K562 (cell line): ENCODE results near the gene RITA1. TPM values are rescaled to one million over a fixed set of nuclear protein-coding genes. Genes with fewer than 3 reads are reported as not detected.
A peak's percentile ranks its signal among the peaks of the same experiment; 100 is the strongest.

ENCODE experiments used
- ATAC-seq: fragments of 200-7000 bp; cut with Tn5 transposase; 3 replicates; pipeline ENCODE4 v1.9.1; 2020; ENCODE audit warnings: moderate library complexity
- BruUV-seq: library from RNA; stranded (reverse); fragments of 400-500 nt; replicated peaks from 2 replicates; lab custom pipeline; 2021; lab: Mats Ljungman, UMichigan
- CTCF ChIA-PET: fragments of 300-600 bp; formaldehyde crosslinking; extraction: SDS; loops from one replicate; lab custom pipeline; 2021; ENCODE audit warnings: low intra/inter-chr PET ratio; lab: Yijun Ruan, JAX
- POLR2A ChIA-PET: fragments of 300-600, 350-650 bp; sonication (Branson Sonifier 250); formaldehyde crosslinking; extraction: SDS; loops from one replicate; lab custom pipeline; 2021; ENCODE audit warnings: antibody characterized with exemption, inconsistent platforms; lab: Yijun Ruan, JAX
- DNase-seq, 4 experiments: peaks; one replicate each; pipeline versions ENCODE4 v3.0.0 to v3.0.0-alpha.2; 2011 to 2018; ENCODE audit warnings: low spot score in 3 of 4, mixed read lengths in 3 of 4; ENCODE audit errors: extremely low read depth in 1 of 4
- FAIRE-seq: peaks from 2 replicates; lab custom pipeline; 2011; peaks lifted over from hg19 to GRCh38; lab: Jason Lieb, UNC
- H2AFZ ChIP-seq: 2 replicates; pipeline ENCODE4 v1.6.0; 2011; ENCODE audit warnings: low read depth, low read length, control low read depth, inconsistent platforms
- H3K27ac ChIP-seq: fragments of 200-600 bp; 3 replicates; pipeline ENCODE4 v1.8.0; 2011; ENCODE audit warnings: low read depth, mild to moderate bottlenecking, control low read depth, inconsistent platforms, low read length, moderate library complexity, mixed read lengths; ENCODE audit errors: extremely low read depth
- H3K27me3 ChIP-seq, 2 experiments: fragments of 300-600 bp in 1 of 2; 2 replicates in 1 of 2; 3 replicates in 1 of 2; pipeline versions ENCODE4 v1.6.0 to v1.8.0; 2011; ENCODE audit warnings: inconsistent platforms in 2 of 2, low read length in 2 of 2, mild to moderate bottlenecking in 1 of 2, mixed read lengths in 1 of 2, moderate library complexity in 1 of 2; ENCODE audit not compliant: control insufficient read depth in 2 of 2, insufficient read depth in 2 of 2
- H3K36me3 ChIP-seq: fragments of 300-600 bp; 3 replicates; pipeline ENCODE4 v1.8.0; 2011; ENCODE audit warnings: mild to moderate bottlenecking, low read length, inconsistent platforms; ENCODE audit not compliant: control insufficient read depth, insufficient read depth
- H3K4me1 ChIP-seq, 2 experiments: fragments of 200-600 bp in 1 of 2; replicated peaks in 1 of 2; 2 replicates in 1 of 2; 3 replicates in 1 of 2; pipeline versions ENCODE4 v1.5.1 to v1.8.0; 2011; ENCODE audit warnings: inconsistent platforms in 2 of 2, low read length in 2 of 2, mild to moderate bottlenecking in 1 of 2, mixed read lengths in 1 of 2, moderate library complexity in 1 of 2; ENCODE audit not compliant: control insufficient read depth in 2 of 2, insufficient read depth in 2 of 2
- H3K4me2 ChIP-seq: 2 replicates; pipeline ENCODE4 v1.6.1; 2011; ENCODE audit warnings: low read length, control low read depth, inconsistent platforms, mixed read lengths; ENCODE audit not compliant: insufficient read depth
- H3K4me3 ChIP-seq: fragments of 200-600 bp; sonication (generic), shearing (Covaris generic); 2 replicates; pipeline ENCODE4 v1.5.1; 2016; ENCODE audit warnings: control low read depth, inconsistent platforms
- H3K79me2 ChIP-seq: fragments of 200-600 bp; 3 replicates; pipeline ENCODE4 v1.8.0; 2011; ENCODE audit warnings: low read length, inconsistent platforms; ENCODE audit not compliant: control insufficient read depth, insufficient read depth
- H3K9ac ChIP-seq, 2 experiments: 2 replicates each; pipeline versions ENCODE4 v1.6.0 to v1.6.1; 2011; ENCODE audit warnings: low read depth in 2 of 2, low read length in 2 of 2, control low read depth in 1 of 2, inconsistent platforms in 1 of 2, mild to moderate bottlenecking in 1 of 2, mixed read lengths in 1 of 2; ENCODE audit not compliant: insufficient read depth in 1 of 2
- H3K9me1 ChIP-seq: one replicate; pipeline ENCODE4 v1.6.0; 2011; ENCODE audit warnings: inconsistent platforms, mild to moderate bottlenecking, low read length, moderate library complexity; ENCODE audit not compliant: control insufficient read depth, insufficient read depth
- H3K9me3 ChIP-seq: replicated peaks from 2 replicates; pipeline ENCODE4 v1.5.1; 2011; ENCODE audit warnings: low read depth, low read length, inconsistent platforms; ENCODE audit not compliant: control insufficient read depth, insufficient read depth
- H4K20me1 ChIP-seq: replicated peaks from 2 replicates; pipeline ENCODE4 v1.6.1; 2011; ENCODE audit warnings: low read length, inconsistent platforms, mixed read lengths; ENCODE audit not compliant: control insufficient read depth, insufficient read depth
- JUND ChIP-seq, 2 experiments: IDR thresholded peaks; 2 replicates in 1 of 2; 3 replicates in 1 of 2; pipeline ENCODE4 v1.6.1; 2011; ENCODE audit warnings: borderline replicate concordance in 2 of 2, low read depth in 2 of 2, low read length in 2 of 2, improper control_type of control experiment in 1 of 2, missing biosample characterization in 1 of 2, missing genetic modification characterization in 1 of 2, missing genetic modification reagents in 1 of 2
- MAZ ChIP-seq, 2 experiments: fragments of 450-650 bp in 1 of 2; sonication (generic) in 1 of 2; formaldehyde crosslinking; IDR thresholded peaks in 1 of 2; conservative IDR thresholded peaks in 1 of 2; 2 replicates each; pipeline versions ENCODE4 v1.4.0 to v1.5.0; 2020; ENCODE audit warnings: mild to moderate bottlenecking in 1 of 2, missing genetic modification reagents in 1 of 2
- RCOR1 ChIP-seq, 2 experiments: IDR thresholded peaks; 2 replicates each; pipeline ENCODE4 v1.6.1; 2012; ENCODE audit warnings: low read depth in 2 of 2, low read length in 2 of 2, borderline replicate concordance in 1 of 2, improper control_type of control experiment in 1 of 2
- SMC3 ChIP-seq: conservative IDR thresholded peaks from 2 replicates; pipeline ENCODE4 v1.6.1; 2011; ENCODE audit warnings: low read depth, low read length, improper control_type of control experiment; ENCODE audit not compliant: insufficient read depth
- SP2 ChIP-seq: IDR thresholded peaks from 2 replicates; pipeline ENCODE4 v1.6.1; 2011; ENCODE audit warnings: mild to moderate bottlenecking, low read depth, low read length, moderate library complexity; ENCODE audit not compliant: poor library complexity, severe bottlenecking; ENCODE audit errors: extremely low read depth
- WGBS: fragments of 100-300 bp; shearing (Covaris generic); methylation state at CpG from one replicate; pipeline ENCODE4 v1.1.6; 2016; ENCODE audit warnings: low coverage, mixed read lengths; ENCODE audit not compliant: insufficient coverage; ENCODE audit errors: missing lambda C conversion rate; 5-methylcytosine and 5-hydroxymethylcytosine counted together
- in situ Hi-C: fragments of 300-500 bp; cut with MboI; formaldehyde crosslinking; loops from 4 replicates; pipeline ENCODE4 v1.15.0; 2018; ENCODE audit warnings: inconsistent platforms, mixed read lengths
- intact Hi-C: fragments of 100-400 bp; cut with micrococcal nuclease; formaldehyde crosslinking; loops from 2 replicates; pipeline ENCODE4 v1.14.2; 2022
- polyA plus RNA-seq, 8 experiments: library from polyadenylated mRNA; depleted of rRNA in 4 of 8; stranded (reverse) in 5 of 8; unstranded in 3 of 8; fragments of >200 nt; fragmentation: Nextera tagmentation in 2 of 8; fragmentation: Illumina TruSeq in 1 of 8; extraction: Ambion mirVana in 2 of 8; extraction: Trizol in 1 of 8; gene quantifications; 2 replicates each; pipeline versions ENCODE4 v1.2.1 to v1.2.3, GENCODE V29; 2011 to 2014; ENCODE audit warnings: inconsistent platforms in 1 of 8, missing spikeins in 1 of 8
- total RNA-seq, 7 experiments: library from RNA; depleted of rRNA in 6 of 7; stranded (reverse); fragments of >200 nt in 6 of 7; fragmentation: Illumina TruSeq in 2 of 7; extraction: Trizol in 2 of 7; gene quantifications; 2 replicates each; pipeline versions ENCODE4 v1.2.1 to v1.2.3, GENCODE V29; 2011 to 2021; ENCODE audit warnings: low replicate concordance in 1 of 7
- TF ChIP-seq, protein P1 (sequence below), 2 experiments: fragments of 450-650 bp; formaldehyde crosslinking in 1 of 2; IDR thresholded peaks; 2 replicates each; pipeline versions ENCODE4 v1.4.0 to v1.6.1; 2014 to 2020; ENCODE audit warnings: mild to moderate bottlenecking in 2 of 2, borderline replicate concordance in 1 of 2, low read depth in 1 of 2
- TF ChIP-seq, protein P2 (sequence below), 3 experiments: IDR thresholded peaks in 2 of 3; conservative IDR thresholded peaks in 1 of 3; 2 replicates each; pipeline ENCODE4 v1.5.1; 2011 to 2012; ENCODE audit warnings: low read length in 3 of 3, mild to moderate bottlenecking in 3 of 3, control low read depth in 2 of 3, improper control_type of control experiment in 1 of 3, inconsistent platforms in 1 of 3, low read depth in 1 of 3, mixed read lengths in 1 of 3, moderate library complexity in 1 of 3; ENCODE audit not compliant: insufficient read depth in 2 of 3
- TF ChIP-seq, protein P3 (sequence below): sonication (generic); formaldehyde crosslinking; IDR thresholded peaks from 2 replicates; pipeline ENCODE4 v1.8.0; 2022; ENCODE audit warnings: mild to moderate bottlenecking, missing genetic modification reagents

The RITA1 gene
- total and polyA plus RNA-seq, 9 of the 15 experiments (the other 6 are each of a cell fraction or from before 2014, with no cell fraction given) = 2.8 to 40.4 (median 18.0) TPM

DNA sequence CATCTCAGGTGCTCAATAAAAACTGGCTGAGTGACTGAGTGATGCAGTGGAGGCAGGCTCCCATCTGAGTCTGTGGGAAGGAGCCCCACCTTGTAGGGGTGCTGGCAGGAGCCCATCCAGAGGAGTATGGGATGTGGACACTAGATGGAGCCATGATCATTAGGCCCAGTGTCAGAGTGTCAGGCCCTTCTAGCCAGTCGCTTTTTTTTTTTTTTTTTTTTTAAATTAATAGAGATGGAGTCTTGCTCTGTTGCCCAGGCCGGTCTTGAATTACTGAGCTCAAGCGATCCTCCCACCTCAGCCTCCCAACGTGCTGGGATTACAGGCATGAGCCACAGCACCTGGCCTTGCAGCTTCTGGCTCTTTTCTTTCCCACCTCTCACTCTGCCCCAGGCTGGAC is 11.5 kb downstream of the RITA1 start:
- Histone ChIP-seq H4K20me1 (peaks cover 4% of the 10 kb centered on the region; the same call in 1 of the 2 replicates), H3K4me1 (peaks cover 2 to 21% of the 10 kb centered on the region in 2 experiments; a peak in 4 of 5 replicates), H3K27me3 (no peaks in the 10 kb centered on the region), H3K9me3 (no peaks in the 10 kb centered on the region), H3K79me2 (no peaks in the 10 kb centered on the region), H3K4me3 (no peak overlapping the region), H3K27ac (no peak overlapping the region), H2AFZ (no peak overlapping the region), H3K9ac (no peak overlapping the region), H3K36me3 (peaks cover 10% of the 10 kb centered on the region; the same call in 1 of the 3 replicates), H3K9me1 (no peaks in the 10 kb centered on the region), H3K4me2 (no peak overlapping the region)
- in situ Hi-C loops = loop anchor here (5.0 to 25.0 kb wide), 3 partner anchors 85 to 448 kb away; partner anchors contain the start of genes SDS and SDSL
- FAIRE-seq (peak; percentile 75), DNase-seq (peak; percentile 73 to 87 (median 78)), ATAC-seq (peak; percentile 97)
- CTCF ChIA-PET = no interaction called here
- WGBS = 0% methylated on average over 3 of the region's 4 CpGs
- intact Hi-C loops = loop anchor here (2.0 to 5.0 kb wide), 3 partner anchors 40 to 228 kb away; no protein-coding TSS in a partner anchor
- POLR2A ChIA-PET = interaction anchor here (0.8 kb wide), 1 partner anchor 24 kb away, joined by 3 read pairs; the partner anchor contains the start of gene TPCN1
- no TSS peak for BruUV-seq
- TF ChIP-seq JUND (IDR thresholded peaks at IDR 0.05; ENCODE audit: borderline replicate concordance, low read depth, low read length) (peak; percentile 33; the same call in 1 of the 2 replicates), JUND (tag; IDR thresholded peaks at IDR 0.05; ENCODE audit: borderline replicate concordance, low read depth, low read length) (no peak; the same call in 2 of the 3 replicates), RCOR1 (IDR thresholded peaks at IDR 0.05; ENCODE audit: borderline replicate concordance in 1 of 2, low read depth in 2 of 2, low read length in 2 of 2) (peak in 1 of 2 experiments; percentile 36; a peak in 1 of 4 replicates), MAZ (CRISPR knock-in tag; conservative IDR thresholded peaks at IDR 0.05 in 1 of 2, IDR thresholded peaks at IDR 0.05 in 1 of 2) (peak in 1 of 2 experiments; percentile 27; a peak in 1 of 4 replicates), SMC3 (peak; percentile 49; the same call in 1 of the 2 replicates), SP2 (peak; percentile 28)
- TF ChIP-seq, protein P1, sequence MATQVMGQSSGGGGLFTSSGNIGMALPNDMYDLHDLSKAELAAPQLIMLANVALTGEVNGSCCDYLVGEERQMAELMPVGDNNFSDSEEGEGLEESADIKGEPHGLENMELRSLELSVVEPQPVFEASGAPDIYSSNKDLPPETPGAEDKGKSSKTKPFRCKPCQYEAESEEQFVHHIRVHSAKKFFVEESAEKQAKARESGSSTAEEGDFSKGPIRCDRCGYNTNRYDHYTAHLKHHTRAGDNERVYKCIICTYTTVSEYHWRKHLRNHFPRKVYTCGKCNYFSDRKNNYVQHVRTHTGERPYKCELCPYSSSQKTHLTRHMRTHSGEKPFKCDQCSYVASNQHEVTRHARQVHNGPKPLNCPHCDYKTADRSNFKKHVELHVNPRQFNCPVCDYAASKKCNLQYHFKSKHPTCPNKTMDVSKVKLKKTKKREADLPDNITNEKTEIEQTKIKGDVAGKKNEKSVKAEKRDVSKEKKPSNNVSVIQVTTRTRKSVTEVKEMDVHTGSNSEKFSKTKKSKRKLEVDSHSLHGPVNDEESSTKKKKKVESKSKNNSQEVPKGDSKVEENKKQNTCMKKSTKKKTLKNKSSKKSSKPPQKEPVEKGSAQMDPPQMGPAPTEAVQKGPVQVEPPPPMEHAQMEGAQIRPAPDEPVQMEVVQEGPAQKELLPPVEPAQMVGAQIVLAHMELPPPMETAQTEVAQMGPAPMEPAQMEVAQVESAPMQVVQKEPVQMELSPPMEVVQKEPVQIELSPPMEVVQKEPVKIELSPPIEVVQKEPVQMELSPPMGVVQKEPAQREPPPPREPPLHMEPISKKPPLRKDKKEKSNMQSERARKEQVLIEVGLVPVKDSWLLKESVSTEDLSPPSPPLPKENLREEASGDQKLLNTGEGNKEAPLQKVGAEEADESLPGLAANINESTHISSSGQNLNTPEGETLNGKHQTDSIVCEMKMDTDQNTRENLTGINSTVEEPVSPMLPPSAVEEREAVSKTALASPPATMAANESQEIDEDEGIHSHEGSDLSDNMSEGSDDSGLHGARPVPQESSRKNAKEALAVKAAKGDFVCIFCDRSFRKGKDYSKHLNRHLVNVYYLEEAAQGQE (IDR thresholded peaks at IDR 0.05; ENCODE audit: borderline replicate concordance) = peak; percentile 74; the same call in 1 of the 2 replicates
- TF ChIP-seq, protein P1 (CRISPR knock-in tag; IDR thresholded peaks at IDR 0.05; ENCODE audit: low read depth) = no peak
- TF ChIP-seq, protein P2, sequence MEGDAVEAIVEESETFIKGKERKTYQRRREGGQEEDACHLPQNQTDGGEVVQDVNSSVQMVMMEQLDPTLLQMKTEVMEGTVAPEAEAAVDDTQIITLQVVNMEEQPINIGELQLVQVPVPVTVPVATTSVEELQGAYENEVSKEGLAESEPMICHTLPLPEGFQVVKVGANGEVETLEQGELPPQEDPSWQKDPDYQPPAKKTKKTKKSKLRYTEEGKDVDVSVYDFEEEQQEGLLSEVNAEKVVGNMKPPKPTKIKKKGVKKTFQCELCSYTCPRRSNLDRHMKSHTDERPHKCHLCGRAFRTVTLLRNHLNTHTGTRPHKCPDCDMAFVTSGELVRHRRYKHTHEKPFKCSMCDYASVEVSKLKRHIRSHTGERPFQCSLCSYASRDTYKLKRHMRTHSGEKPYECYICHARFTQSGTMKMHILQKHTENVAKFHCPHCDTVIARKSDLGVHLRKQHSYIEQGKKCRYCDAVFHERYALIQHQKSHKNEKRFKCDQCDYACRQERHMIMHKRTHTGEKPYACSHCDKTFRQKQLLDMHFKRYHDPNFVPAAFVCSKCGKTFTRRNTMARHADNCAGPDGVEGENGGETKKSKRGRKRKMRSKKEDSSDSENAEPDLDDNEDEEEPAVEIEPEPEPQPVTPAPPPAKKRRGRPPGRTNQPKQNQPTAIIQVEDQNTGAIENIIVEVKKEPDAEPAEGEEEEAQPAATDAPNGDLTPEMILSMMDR (IDR thresholded peaks at IDR 0.05 in 2 of 3, conservative IDR thresholded peaks at IDR 0.05 in 1 of 3; ENCODE audit: insufficient read depth in 2 of 3, low read depth in 1 of 3, low read length in 3 of 3) = peak; percentile 77 to 91 (median 78)
- TF ChIP-seq, protein P3, sequence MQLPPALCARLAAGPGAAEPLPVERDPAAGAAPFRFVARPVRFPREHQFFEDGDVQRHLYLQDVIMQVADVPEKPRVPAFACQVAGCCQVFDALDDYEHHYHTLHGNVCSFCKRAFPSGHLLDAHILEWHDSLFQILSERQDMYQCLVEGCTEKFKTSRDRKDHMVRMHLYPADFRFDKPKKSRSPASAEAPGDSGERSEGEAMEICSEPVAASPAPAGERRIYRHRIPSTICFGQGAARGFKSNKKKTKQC (CRISPR knock-in tag) = 0 out of 2 replicates have a peak, but pooled peaks have one; percentile 41
